Metanephros (tissue), 2 donors: ENCODE results near the gene ZNF100. TPM values are rescaled to one million over a fixed set of nuclear protein-coding genes. Genes with fewer than 3 reads are reported as not detected.

Source experiments
- small RNA-seq: library from RNA; depleted of rRNA; stranded (forward); fragments of <200 nt; gene quantifications from one replicate; pipeline ENCODE3, GENCODE V24; 2014; ENCODE audit warnings: low replicate concordance
- total RNA-seq: library from RNA; depleted of rRNA; stranded (reverse); fragments of >200 nt; gene quantifications from one replicate; pipeline ENCODE4 v1.2.3, GENCODE V29; 2014

Gene ZNF100
- total RNA-seq = 12.1 TPM

DNA sequence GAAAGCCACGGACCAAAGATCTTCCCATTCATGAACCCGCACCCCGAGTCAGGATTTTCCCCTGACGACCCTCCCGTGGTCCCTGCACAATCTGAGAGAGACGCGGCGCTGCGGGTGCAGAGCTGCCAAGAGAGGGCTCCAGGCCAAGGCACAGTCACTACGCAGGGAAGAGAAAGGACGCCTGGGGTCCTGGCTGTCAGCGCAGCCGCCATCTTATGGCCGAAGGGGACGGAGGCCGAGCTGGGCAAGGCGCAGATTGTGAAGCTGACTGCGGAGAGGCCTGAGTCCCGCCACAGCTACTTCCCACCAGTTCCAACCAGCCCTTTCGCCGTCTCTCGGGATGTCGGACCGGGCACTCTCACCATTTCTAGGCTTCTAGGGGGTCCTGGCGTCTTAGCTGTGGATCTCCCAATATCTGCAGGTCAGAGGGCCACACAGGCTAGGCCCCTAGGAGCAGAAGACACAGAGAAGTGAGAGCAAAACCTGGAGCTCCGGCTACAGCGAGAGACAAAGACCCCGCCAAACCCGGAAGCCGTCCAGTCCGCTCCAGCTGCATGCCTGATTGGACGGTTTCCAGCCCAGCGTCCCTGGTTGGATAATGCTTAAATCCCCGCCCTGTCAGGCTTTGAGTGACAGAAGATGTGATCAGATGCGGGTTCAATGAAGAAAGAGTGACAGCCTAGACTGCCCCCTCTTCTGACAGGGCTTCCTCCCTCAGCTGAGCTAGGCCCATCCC lies at the start of gene ZNF100:
Gene ZNF100 (minus strand): TSS at position 515 of the 736 bp plus-strand sequence. CDS start 150 bp downstream, at position 365.

Small RNAs within 50 kb of the gene (small RNA-seq; reads per million reads assigned to genes)
- gene VN1R84P = not detected

Other genes starting within 250 kb of the ZNF100 start
- 35.1 TPM for gene ZNF43, start 68.6 kb upstream of the ZNF100 start, total RNA-seq
- 33.8 TPM for gene ZNF208, start 243.4 kb upstream of the ZNF100 start, total RNA-seq